Measurements from ENCODE around the gene EPHA10. TPM values are rescaled to one million over a fixed set of nuclear protein-coding genes. Genes with fewer than 3 reads are reported as not detected.

EPHA10 gene
- total RNA-seq, 4 donors from 2014 or later: 0.17 to 0.83 (median 0.39) TPM

DNA sequence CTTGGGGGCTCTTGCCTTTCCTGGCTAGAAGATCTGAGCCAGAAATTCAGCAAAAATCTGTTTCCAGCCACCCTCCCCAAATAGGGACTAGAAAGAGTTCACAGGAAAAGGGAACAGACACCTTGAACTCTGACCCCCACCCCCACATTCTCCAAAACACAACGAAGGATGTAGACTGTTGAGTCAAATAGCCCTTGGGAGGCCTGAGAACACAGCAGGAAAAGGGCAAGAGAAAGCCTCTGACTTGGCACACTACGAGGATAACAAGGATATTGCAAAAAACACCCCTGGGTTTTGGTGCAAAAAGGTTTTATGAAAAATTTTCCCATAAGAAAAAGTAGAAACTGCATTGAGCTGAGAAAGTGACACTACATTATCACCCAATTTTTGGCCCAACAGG lies 45.0 kb upstream of the EPHA10 start:
- Histone ChIP-seq H3K4me3 (no peak overlapping the region), H3K27ac (replicated peaks in 1 of 4) (peak overlapping the region in 3 of 4 donors; percentile 93 to 97 (median 95)), H3K27me3 (no peaks in the 10 kb centered on the region), H3K9me3 (no peaks in the 10 kb centered on the region), H3K36me3 (peaks cover 11 to 29% (median 25%) of the 10 kb centered on the region in 4 donors), H3K4me1 (peaks cover 19 to 55% (median 46%) of the 10 kb centered on the region in 4 donors)
- no peak for DNase-seq (ENCODE audit: extremely low spot score)
- 37% methylated on average over 2 of the region's 2 CpGs for WGBS
- intact Hi-C loops (cut with DNase I): loop anchor here (10.0 kb wide), 2 partner anchors 125 to 215 kb away; partner anchors contain the start of gene GNL2
- TF ChIP-seq POLR2A (IDR thresholded peaks at IDR 0.05; ENCODE audit: low read depth) (no peak), POLR2AphosphoS5 (IDR thresholded peaks at IDR 0.05) (no peak), EP300 (IDR thresholded peaks at IDR 0.05) (no peak)
- TF ChIP-seq, protein P1, sequence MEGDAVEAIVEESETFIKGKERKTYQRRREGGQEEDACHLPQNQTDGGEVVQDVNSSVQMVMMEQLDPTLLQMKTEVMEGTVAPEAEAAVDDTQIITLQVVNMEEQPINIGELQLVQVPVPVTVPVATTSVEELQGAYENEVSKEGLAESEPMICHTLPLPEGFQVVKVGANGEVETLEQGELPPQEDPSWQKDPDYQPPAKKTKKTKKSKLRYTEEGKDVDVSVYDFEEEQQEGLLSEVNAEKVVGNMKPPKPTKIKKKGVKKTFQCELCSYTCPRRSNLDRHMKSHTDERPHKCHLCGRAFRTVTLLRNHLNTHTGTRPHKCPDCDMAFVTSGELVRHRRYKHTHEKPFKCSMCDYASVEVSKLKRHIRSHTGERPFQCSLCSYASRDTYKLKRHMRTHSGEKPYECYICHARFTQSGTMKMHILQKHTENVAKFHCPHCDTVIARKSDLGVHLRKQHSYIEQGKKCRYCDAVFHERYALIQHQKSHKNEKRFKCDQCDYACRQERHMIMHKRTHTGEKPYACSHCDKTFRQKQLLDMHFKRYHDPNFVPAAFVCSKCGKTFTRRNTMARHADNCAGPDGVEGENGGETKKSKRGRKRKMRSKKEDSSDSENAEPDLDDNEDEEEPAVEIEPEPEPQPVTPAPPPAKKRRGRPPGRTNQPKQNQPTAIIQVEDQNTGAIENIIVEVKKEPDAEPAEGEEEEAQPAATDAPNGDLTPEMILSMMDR (IDR thresholded peaks at IDR 0.05): no peak

DNA sequence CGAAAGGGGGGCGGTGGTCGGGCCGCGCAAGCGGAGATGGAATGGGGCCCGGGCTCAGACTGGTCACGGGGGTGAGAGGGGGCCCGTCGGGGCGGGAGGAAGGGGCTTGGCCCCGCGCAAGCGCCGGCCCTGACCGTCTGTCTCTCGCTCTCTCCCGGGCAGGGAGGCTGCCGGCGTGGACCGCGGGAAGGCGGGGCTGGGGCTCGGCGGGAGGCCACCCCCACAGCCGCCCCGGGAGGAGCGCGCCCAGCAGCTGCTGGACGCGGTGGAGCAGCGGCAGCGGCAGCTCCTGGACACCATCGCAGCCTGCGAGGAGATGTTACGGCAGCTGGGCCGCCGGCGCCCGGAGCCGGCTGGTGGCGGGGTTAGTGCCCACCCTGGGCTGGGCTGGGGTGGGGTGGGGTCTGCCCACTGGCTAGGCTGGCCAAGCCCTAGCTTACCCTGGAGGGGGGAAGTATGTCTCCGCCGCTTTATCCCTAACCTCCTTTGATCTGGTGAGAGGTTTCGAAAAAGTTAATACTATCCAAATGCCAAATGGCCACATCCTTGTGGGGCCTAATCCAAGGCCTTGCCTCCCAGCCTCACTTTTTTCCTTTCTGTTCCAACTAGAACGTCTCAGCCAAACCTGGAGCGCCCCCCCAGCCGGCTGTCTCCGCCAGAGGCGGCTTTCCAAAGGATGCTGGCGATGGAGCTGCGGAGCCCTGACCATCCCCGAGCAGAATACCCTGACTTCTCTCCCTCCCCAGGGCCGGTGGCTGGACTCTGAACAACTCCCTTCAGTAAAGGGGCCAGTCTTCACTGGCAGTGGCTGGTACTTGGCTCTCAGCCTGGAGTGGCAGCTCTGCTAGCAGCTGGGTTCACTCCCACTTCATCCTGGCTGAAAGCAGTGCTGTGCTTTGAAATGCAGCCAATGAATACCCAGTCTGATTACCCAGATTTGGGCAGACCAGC lies 43.7 kb upstream of the EPHA10 start:
- intact Hi-C loops (cut with DNase I): loop anchor here (10.0 kb wide), 2 partner anchors 124 to 214 kb away; partner anchors contain the start of gene GNL2

DNA sequence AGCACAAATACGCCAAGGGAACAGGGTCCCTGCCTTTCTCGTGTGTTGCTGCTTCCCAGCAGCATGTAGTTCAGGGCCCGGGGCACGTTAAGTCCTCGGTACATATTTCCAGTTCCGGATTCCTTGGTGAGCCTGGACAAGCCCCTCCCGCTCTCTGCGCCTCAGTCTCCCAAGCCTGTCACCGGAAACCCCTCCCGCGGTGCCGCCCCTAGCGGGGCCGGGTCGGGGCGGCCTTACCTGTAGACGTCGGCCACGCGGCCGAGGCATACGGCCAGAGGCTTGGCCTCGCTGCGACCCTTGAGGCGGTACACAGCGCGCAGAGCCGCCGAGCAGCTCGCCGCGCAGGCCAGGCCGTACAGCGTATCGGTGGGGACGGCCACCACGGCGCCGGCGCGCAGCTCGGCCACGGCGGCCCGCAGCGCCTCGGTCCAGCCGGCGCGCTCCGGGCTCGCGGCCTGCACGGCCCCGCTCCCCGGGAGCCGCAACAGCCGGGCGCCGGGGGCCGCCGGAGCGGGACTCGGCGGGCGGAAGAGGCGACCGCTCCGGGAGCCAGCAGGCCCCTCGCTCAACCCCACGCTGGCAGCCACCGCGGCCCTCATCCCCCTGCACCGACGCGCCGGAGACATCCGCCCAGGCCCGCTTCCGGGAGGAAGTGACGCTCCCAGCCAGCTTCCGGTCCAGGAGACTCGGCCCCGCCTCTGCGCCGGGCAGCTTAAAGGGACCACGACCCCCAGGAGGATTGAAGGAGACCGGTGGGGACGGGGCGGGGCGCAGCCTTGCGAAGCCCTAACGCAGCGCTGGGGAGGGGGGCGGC lies 42.8 kb upstream of the EPHA10 start, which contains the start of the genes C1orf122 and YRDC:
C1orf122 (plus strand) TSS at position 236 of the 814 bp plus-strand sequence. CDS start 615 bp downstream, outside the sequence.
YRDC (minus strand) TSS at position 654 of the 814 bp plus-strand sequence; CDS start at position 626, 28 bp downstream.
- intact Hi-C loops (cut with DNase I): loop anchor here (10.0 kb wide), 2 partner anchors 123 to 213 kb away; partner anchors contain the start of gene GNL2
- Histone ChIP-seq H3K4me3 (peak within 1 kb of the TSS; percentile 75 to 96 (median 83)), H3K4me1 (peaks cover 19 to 58% (median 46%) of the 10 kb centered on the region in 4 donors), H3K9me3 (no peaks in the 10 kb centered on the region), H3K36me3 (peaks cover 31 to 41% (median 40%) of the 10 kb centered on the region in 4 donors), H3K27me3 (no peaks in the 10 kb centered on the region), H3K27ac (replicated peaks in 1 of 4) (peak within 1 kb of the TSS; percentile 93 to 98 (median 96))
- DNase-seq (ENCODE audit: extremely low spot score): peak; percentile 98
- TF ChIP-seq EP300 (IDR thresholded peaks at IDR 0.05): no peak
- peak; percentile 84 for TF ChIP-seq POLR2A (IDR thresholded peaks at IDR 0.05; ENCODE audit: low read depth)
- TF ChIP-seq, protein P1 (IDR thresholded peaks at IDR 0.05): no peak
- peak; percentile 94 to 97 for TF ChIP-seq POLR2AphosphoS5 (IDR thresholded peaks at IDR 0.05)
- WGBS: 0% methylated on average over 14 of the region's 95 CpGs

More for the DNA sequence above, 43.7 kb upstream of the EPHA10 start:
- H3K27me3 ChIP-seq: no peaks in the 10 kb centered on the region
- TF ChIP-seq EP300 (IDR thresholded peaks at IDR 0.05): no peak
- TF ChIP-seq POLR2AphosphoS5 (IDR thresholded peaks at IDR 0.05): peak in 1 of 2 donors; percentile 34
- TF ChIP-seq, protein P1 (IDR thresholded peaks at IDR 0.05): peak in 1 of 3 experiments; percentile 7
- no peak for TF ChIP-seq POLR2A (IDR thresholded peaks at IDR 0.05; ENCODE audit: low read depth)
- peak overlapping the region; percentile 93 to 98 (median 96) for H3K27ac ChIP-seq (replicated peaks in 1 of 4)
- peaks cover 19 to 58% (median 46%) of the 10 kb centered on the region in 4 donors for H3K4me1 ChIP-seq
- WGBS: 8% methylated on average over 10 of the region's 54 CpGs
- H3K36me3 ChIP-seq: peaks cover 22 to 36% (median 31%) of the 10 kb centered on the region in 4 donors
- DNase-seq (ENCODE audit: extremely low spot score): peak; percentile 92
- H3K4me3 ChIP-seq: peak overlapping the region; percentile 75 to 96 (median 83)
- no peaks in the 10 kb centered on the region for H3K9me3 ChIP-seq

DNA sequence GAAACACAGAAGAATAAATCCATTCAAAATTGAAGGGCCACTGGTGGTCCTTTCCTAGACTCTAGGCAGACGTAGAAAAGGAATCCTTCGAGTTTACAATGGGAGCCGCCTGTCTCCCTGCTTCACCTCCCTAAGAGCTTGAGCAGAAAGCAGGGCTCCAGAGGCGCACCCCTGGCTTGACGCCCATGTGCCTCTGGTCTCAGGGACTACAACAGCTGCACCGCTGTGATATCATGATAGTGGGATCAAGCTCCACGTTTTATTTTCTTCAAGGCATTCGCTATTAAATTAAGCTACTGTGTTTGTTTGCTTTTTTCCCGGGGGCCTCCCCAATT lies 42.3 kb upstream of the EPHA10 start:
- Histone ChIP-seq H3K36me3 (peaks cover 36 to 47% (median 45%) of the 10 kb centered on the region in 4 donors), H3K27ac (replicated peaks in 1 of 4) (peak overlapping the region; percentile 93 to 98 (median 96)), H3K9me3 (no peaks in the 10 kb centered on the region), H3K27me3 (no peaks in the 10 kb centered on the region), H3K4me3 (peak overlapping the region; percentile 75 to 96 (median 83)), H3K4me1 (peaks cover 19 to 58% (median 46%) of the 10 kb centered on the region in 4 donors)
- intact Hi-C loops (cut with DNase I): loop anchor here (10.0 kb wide), 2 partner anchors 122 to 212 kb away; partner anchors contain the start of gene GNL2
- WGBS: 10% methylated on average over 9 of the region's 9 CpGs
- TF ChIP-seq POLR2AphosphoS5 (IDR thresholded peaks at IDR 0.05): no peak
- TF ChIP-seq EP300 (IDR thresholded peaks at IDR 0.05): no peak
- TF ChIP-seq POLR2A (IDR thresholded peaks at IDR 0.05; ENCODE audit: low read depth): no peak
- TF ChIP-seq, protein P1 (IDR thresholded peaks at IDR 0.05): no peak
- DNase-seq (ENCODE audit: extremely low spot score): no peak
